Measurements from ENCODE around the gene PRKAG2. TPM values are rescaled to one million over a fixed set of nuclear protein-coding genes. Genes with fewer than 3 reads are reported as not detected.

Gene PRKAG2
- total RNA-seq, 1 donor from 2014 or later = 21.1 TPM

GRCh38 chr7:151692721-151693120 lies 184.2 kb downstream of the PRKAG2 start:
- Histone ChIP-seq H3K36me3 (ENCODE audit: control insufficient read depth, insufficient read depth, low read length) (no peaks in the 10 kb centered on the region), H3K4me3 (ENCODE audit: low read depth, low read length) (no peak overlapping the region), H3K27me3 (ENCODE audit: control insufficient read depth, insufficient read depth, low read length) (no peaks in the 10 kb centered on the region)
- TF ChIP-seq CTCF (IDR thresholded peaks at IDR 0.05; ENCODE audit: insufficient read depth, low read length, poor library complexity, severe bottlenecking) = no peak
- DNase-seq (ENCODE audit: low read depth) = no peak

GRCh38 chr7:151691449-151691848 lies 185.5 kb downstream of the PRKAG2 start:
- Histone ChIP-seq H3K36me3 (ENCODE audit: control insufficient read depth, insufficient read depth, low read length) (no peaks in the 10 kb centered on the region), H3K27me3 (ENCODE audit: control insufficient read depth, insufficient read depth, low read length) (no peaks in the 10 kb centered on the region), H3K4me3 (ENCODE audit: low read depth, low read length) (no peak overlapping the region)
- no peak for TF ChIP-seq CTCF (IDR thresholded peaks at IDR 0.05; ENCODE audit: insufficient read depth, low read length, poor library complexity, severe bottlenecking)
- no peak for DNase-seq (ENCODE audit: low read depth)

- no peak for DNase-seq (ENCODE audit: low read depth)
- no peak for TF ChIP-seq CTCF (IDR thresholded peaks at IDR 0.05; ENCODE audit: insufficient read depth, low read length, poor library complexity, severe bottlenecking)
- no peak overlapping the region for H3K4me3 ChIP-seq (ENCODE audit: low read depth, low read length)
- H3K27me3 ChIP-seq (ENCODE audit: control insufficient read depth, insufficient read depth, low read length) = no peaks in the 10 kb centered on the region
- H3K36me3 ChIP-seq (ENCODE audit: control insufficient read depth, insufficient read depth, low read length) = no peaks in the 10 kb centered on the region
These were observed 186.3 kb downstream of the PRKAG2 start for GRCh38 chr7:151690606-151691005.

GRCh38 chr7:151689196-151689971 lies 187.5 kb downstream of the PRKAG2 start:
- DNase-seq (ENCODE audit: low read depth) = no peak
- no peaks in the 10 kb centered on the region for H3K36me3 ChIP-seq (ENCODE audit: control insufficient read depth, insufficient read depth, low read length)
- no peaks in the 10 kb centered on the region for H3K27me3 ChIP-seq (ENCODE audit: control insufficient read depth, insufficient read depth, low read length)
- no peak for TF ChIP-seq CTCF (IDR thresholded peaks at IDR 0.05; ENCODE audit: insufficient read depth, low read length, poor library complexity, severe bottlenecking)
- no peak overlapping the region for H3K4me3 ChIP-seq (ENCODE audit: low read depth, low read length)

GRCh38 chr7:151688236-151688780 lies 188.6 kb downstream of the PRKAG2 start:
- TF ChIP-seq CTCF (IDR thresholded peaks at IDR 0.05; ENCODE audit: insufficient read depth, low read length, poor library complexity, severe bottlenecking) = no peak
- H3K27me3 ChIP-seq (ENCODE audit: control insufficient read depth, insufficient read depth, low read length) = no peaks in the 10 kb centered on the region
- H3K36me3 ChIP-seq (ENCODE audit: control insufficient read depth, insufficient read depth, low read length) = no peaks in the 10 kb centered on the region
- no peak overlapping the region for H3K4me3 ChIP-seq (ENCODE audit: low read depth, low read length)
- DNase-seq (ENCODE audit: low read depth) = no peak
